ENCODE measurements around the gene TOMM22.

TOMM22 gene

GRCh38 chr22:38729946-38730345 lies 48.2 kb downstream of the TOMM22 start:
- no peak for DNase-seq
- in situ Hi-C loops (cut with MboI; ENCODE audit: low pct_unique_long_range_greater_than_20kb, low sequenced_read_pairs): no loop called here

- in situ Hi-C loops (cut with MboI; ENCODE audit: low pct_unique_long_range_greater_than_20kb, low sequenced_read_pairs): no loop called here
Observed at GRCh38 chr22:38730411-38730871, 48.7 kb downstream of the TOMM22 start.

GRCh38 chr22:38731703-38732161 lies 50.0 kb downstream of the TOMM22 start:
- DNase-seq: no peak
- in situ Hi-C loops (cut with MboI; ENCODE audit: low pct_unique_long_range_greater_than_20kb, low sequenced_read_pairs): no loop called here

More at GRCh38 chr22:38730411-38730871, 48.7 kb downstream of the TOMM22 start:
- no peak for DNase-seq

- in situ Hi-C loops (cut with MboI; ENCODE audit: low pct_unique_long_range_greater_than_20kb, low sequenced_read_pairs): no loop called here
- no peak for DNase-seq
Observed at GRCh38 chr22:38732251-38732815, 50.6 kb downstream of the TOMM22 start.

GRCh38 chr22:38733329-38733723 lies 51.6 kb downstream of the TOMM22 start:
- in situ Hi-C loops (cut with MboI; ENCODE audit: low pct_unique_long_range_greater_than_20kb, low sequenced_read_pairs): no loop called here
- DNase-seq: peak; percentile 47

- no peak for DNase-seq
- in situ Hi-C loops (cut with MboI; ENCODE audit: low pct_unique_long_range_greater_than_20kb, low sequenced_read_pairs): no loop called here
Observed at GRCh38 chr22:38733724-38734381, 52.1 kb downstream of the TOMM22 start.

- in situ Hi-C loops (cut with MboI; ENCODE audit: low pct_unique_long_range_greater_than_20kb, low sequenced_read_pairs): no loop called here
- no peak for DNase-seq
Observed at GRCh38 chr22:38734421-38735100, 52.8 kb downstream of the TOMM22 start.

Measured in KBM-7 (cell line).